Peyer's patch (tissue), 4 donors: ENCODE results near the gene BHLHA9. TPM values are rescaled to one million over a fixed set of nuclear protein-coding genes. Genes with fewer than 3 reads are reported as not detected.
"Not testable (repeated sequence)": the region's sequence is repeated elsewhere in the genome, so short reads cannot be mapped to it uniquely, and the experiment has no call there.

ENCODE experiments used
- DNase-seq, 3 donors: peaks; one replicate each; pipeline ENCODE4 v3.0.0-alpha.2; 2017 to 2019
- H3K27ac ChIP-seq, 4 donors: fragments of 200-600 bp; sonication (generic); one replicate each; pipeline ENCODE4 v1.5.1; 2016 to 2019
- H3K27me3 ChIP-seq, 2 donors: fragments of 200-600 bp; sonication (generic); one replicate each; pipeline ENCODE4 v1.5.1; 2019
- H3K36me3 ChIP-seq, 3 donors: fragments of 200-600 bp; sonication (generic); one replicate each; pipeline ENCODE4 v1.5.1; 2016 to 2019
- H3K4me1 ChIP-seq, 4 donors: fragments of 200-600 bp; sonication (generic); one replicate each; pipeline ENCODE4 v1.5.1; 2016 to 2019
- H3K4me3 ChIP-seq, 4 donors: fragments of 200-600 bp; sonication (generic); 1 replicate in 3 of 4; 2 replicates in 1 of 4; pipeline ENCODE4 v1.5.1; 2016 to 2019; ENCODE audit warnings: mild to moderate bottlenecking in 1 of 4
- H3K9me3 ChIP-seq, 4 donors: fragments of 200-600 bp; sonication (generic); one replicate each; pipeline ENCODE4 v1.5.1; 2016 to 2019; ENCODE audit warnings: mild to moderate bottlenecking in 1 of 4
- POLR2A ChIP-seq, 2 donors: fragments of 450-650 bp; IDR thresholded peaks; one replicate each; pipeline ENCODE4 v1.5.1; 2017; ENCODE audit warnings: antibody characterized with exemption in 2 of 2, mild to moderate bottlenecking in 2 of 2, moderate library complexity in 2 of 2
- total RNA-seq, 4 donors: library from RNA; depleted of rRNA; stranded (reverse); fragments of >200 nt; gene quantifications; one replicate each; pipeline ENCODE4 v1.1.0, GENCODE V29; 2016
- TF ChIP-seq, protein P1 (sequence below), 6 experiments: fragments of 450-650 bp in 4 of 6; fragments of 200-600 bp in 2 of 6; sonication (generic) in 1 of 6; IDR thresholded peaks; one replicate each; pipeline ENCODE4 v1.5.1; 2017 to 2019; ENCODE audit warnings: antibody characterized with exemption in 6 of 6, mild to moderate bottlenecking in 3 of 6, moderate library complexity in 1 of 6

The BHLHA9 gene
- total RNA-seq, 4 donors from 2014 or later, result not detected

DNA sequence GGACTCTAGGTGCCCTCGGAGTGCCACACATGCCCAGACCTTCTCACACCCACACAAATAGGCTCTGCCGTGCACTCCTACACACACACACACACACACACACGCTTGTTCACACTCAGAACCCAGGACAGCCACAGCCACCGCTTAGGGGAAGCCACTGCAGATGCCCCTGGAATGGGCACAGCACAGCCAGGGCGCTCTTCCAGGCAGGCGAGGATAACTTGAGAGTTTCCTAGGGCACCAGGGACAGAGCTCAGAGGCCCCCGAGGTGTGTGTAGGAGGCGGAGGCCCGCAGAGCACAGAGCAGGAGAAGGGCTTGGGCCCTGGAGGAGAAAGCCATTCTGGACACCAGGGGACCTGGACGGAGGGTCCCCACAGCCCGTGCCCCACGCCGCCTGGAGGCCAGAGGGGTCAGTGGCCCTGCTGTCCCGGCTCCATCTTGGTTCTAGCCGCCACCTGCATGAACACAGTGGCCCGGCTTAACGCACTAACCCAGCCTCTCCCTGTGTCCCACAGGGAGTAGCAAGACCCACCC lies 30.2 kb downstream of the BHLHA9 start:
- H3K9me3 ChIP-seq, result no peaks in the 10 kb centered on the region
- H3K27ac ChIP-seq, result no peak overlapping the region
- no peaks in the 10 kb centered on the region for H3K27me3 ChIP-seq
- peaks cover 0 to 5% (median 0%) of the 10 kb centered on the region in 4 donors for H3K4me1 ChIP-seq
- TF ChIP-seq, protein P1, sequence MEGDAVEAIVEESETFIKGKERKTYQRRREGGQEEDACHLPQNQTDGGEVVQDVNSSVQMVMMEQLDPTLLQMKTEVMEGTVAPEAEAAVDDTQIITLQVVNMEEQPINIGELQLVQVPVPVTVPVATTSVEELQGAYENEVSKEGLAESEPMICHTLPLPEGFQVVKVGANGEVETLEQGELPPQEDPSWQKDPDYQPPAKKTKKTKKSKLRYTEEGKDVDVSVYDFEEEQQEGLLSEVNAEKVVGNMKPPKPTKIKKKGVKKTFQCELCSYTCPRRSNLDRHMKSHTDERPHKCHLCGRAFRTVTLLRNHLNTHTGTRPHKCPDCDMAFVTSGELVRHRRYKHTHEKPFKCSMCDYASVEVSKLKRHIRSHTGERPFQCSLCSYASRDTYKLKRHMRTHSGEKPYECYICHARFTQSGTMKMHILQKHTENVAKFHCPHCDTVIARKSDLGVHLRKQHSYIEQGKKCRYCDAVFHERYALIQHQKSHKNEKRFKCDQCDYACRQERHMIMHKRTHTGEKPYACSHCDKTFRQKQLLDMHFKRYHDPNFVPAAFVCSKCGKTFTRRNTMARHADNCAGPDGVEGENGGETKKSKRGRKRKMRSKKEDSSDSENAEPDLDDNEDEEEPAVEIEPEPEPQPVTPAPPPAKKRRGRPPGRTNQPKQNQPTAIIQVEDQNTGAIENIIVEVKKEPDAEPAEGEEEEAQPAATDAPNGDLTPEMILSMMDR (IDR thresholded peaks at IDR 0.05), result no peak
- no peak for TF ChIP-seq POLR2A (IDR thresholded peaks at IDR 0.05)
- no peaks in the 10 kb centered on the region for H3K36me3 ChIP-seq
- no peak overlapping the region for H3K4me3 ChIP-seq
- no peak for DNase-seq

DNA sequence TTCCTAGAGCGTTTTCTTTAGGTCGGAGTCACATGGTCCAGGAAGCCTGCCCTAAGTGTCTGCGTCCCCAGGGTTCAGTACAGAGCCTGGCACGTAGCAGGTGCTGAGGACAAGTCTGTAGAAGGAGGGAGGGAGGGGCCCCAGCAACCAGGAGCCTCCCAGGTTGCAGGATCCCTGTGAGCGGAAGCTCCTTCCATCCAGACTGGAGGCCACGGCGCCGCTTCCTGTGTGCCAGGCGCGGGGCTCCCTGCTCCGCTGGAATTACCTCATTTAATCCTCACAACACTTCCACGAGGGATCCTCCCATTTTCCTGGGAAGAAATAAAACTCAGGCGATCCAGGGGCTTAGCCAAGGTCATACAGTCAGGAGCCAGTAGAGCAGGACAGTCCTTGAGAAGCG lies 31.3 kb downstream of the BHLHA9 start:
- H3K27me3 ChIP-seq, result no peaks in the 10 kb centered on the region
- peaks cover 0 to 5% (median 0%) of the 10 kb centered on the region in 4 donors for H3K4me1 ChIP-seq
- H3K4me3 ChIP-seq, result no peak overlapping the region
- no peaks in the 10 kb centered on the region for H3K9me3 ChIP-seq
- TF ChIP-seq, protein P1 (IDR thresholded peaks at IDR 0.05), result no peak
- TF ChIP-seq POLR2A (IDR thresholded peaks at IDR 0.05), result no peak
- no peak for DNase-seq
- no peak overlapping the region for H3K27ac ChIP-seq
- H3K36me3 ChIP-seq, result no peaks in the 10 kb centered on the region

DNA sequence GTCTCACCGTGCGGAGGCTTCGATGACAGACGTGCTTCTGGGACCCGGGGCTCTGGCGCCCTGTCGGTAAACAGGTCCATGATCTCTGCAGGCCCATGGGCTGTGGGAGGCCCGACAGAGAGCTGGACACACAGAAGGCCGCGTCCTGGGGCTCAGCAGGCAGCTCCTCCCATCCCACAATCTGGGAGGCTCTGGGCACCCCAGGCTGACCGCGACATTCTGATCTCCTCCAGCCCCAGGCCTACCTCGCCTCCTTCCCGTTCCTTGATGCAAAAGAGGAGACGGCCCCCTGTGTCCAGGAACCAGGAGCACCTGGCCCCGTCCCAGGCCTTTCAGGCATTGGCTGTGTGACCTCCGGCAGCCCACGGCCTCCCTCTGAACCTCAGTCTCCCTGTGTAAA lies 32.5 kb downstream of the BHLHA9 start:
- no peaks in the 10 kb centered on the region for H3K36me3 ChIP-seq
- TF ChIP-seq POLR2A (IDR thresholded peaks at IDR 0.05), result no peak
- TF ChIP-seq, protein P1 (IDR thresholded peaks at IDR 0.05), result no peak
- no peaks in the 10 kb centered on the region for H3K27me3 ChIP-seq
- DNase-seq, result no peak
- no peak overlapping the region for H3K27ac ChIP-seq
- H3K9me3 ChIP-seq, result no peaks in the 10 kb centered on the region
- no peak overlapping the region for H3K4me3 ChIP-seq
- peaks cover 0 to 5% (median 0%) of the 10 kb centered on the region in 4 donors for H3K4me1 ChIP-seq

DNA sequence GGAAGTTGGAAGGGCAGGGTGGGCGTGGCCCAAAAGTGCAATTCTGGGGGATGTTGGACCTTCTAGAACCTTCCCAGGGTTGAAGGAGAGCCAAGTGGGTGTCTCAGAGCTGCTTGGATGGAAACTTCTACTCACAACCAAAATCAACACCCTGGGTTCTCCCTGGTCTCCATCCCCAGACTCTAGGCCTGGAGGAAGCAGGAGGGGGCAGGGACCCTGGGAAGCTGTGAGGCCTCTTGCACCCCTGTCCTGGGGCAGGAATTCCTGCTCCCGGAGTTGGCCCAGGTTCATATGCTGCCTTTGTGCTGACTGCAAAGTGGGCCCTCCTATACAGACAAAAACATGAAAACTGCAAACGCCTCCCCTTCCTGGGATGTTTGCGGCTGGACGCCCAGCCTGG lies 34.3 kb downstream of the BHLHA9 start:
- H3K9me3 ChIP-seq, result no peaks in the 10 kb centered on the region
- H3K27ac ChIP-seq, result no peak overlapping the region
- H3K4me1 ChIP-seq, result no peaks in the 10 kb centered on the region
- no peak overlapping the region for H3K4me3 ChIP-seq
- no peak for DNase-seq
- no peaks in the 10 kb centered on the region for H3K27me3 ChIP-seq
- no peaks in the 10 kb centered on the region for H3K36me3 ChIP-seq
- TF ChIP-seq POLR2A (IDR thresholded peaks at IDR 0.05), result no peak

DNA sequence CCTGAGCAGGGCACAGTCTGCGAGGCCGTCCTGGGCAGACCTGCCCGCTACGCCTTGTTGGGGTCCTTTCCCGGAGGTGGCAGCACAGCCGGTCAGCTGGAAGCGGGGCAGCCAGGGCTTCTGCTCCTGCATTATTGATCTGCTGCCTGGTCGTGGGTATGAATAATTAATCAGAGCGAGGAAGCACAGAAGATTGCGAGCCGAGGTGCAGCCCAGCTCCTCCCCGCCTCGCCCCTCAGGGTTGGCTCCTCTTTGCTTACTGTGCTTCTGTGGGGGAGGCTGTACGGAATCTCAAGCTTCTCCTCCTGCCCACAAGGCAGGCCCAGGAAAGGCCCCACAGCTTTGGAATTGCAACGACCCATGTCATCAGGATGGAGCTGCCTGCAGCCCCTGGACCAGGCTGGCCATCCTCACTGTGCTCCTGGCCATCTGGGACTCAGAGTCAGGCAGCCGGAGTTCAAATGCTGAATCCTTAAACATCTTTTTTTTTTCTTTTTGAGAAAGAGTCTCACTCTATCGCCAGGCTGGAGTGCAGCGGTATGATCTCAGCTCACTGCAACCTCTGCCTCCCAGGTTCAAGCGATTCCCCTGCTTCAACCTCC lies 34.8 kb downstream of the BHLHA9 start:
- DNase-seq, result no peak
- Histone ChIP-seq H3K4me1 (no peaks in the 10 kb centered on the region), H3K27me3 (no peaks in the 10 kb centered on the region), H3K36me3 (no peaks in the 10 kb centered on the region), H3K27ac (no peak overlapping the region), H3K4me3 (no peak overlapping the region), H3K9me3 (no peaks in the 10 kb centered on the region)
- TF ChIP-seq POLR2A (IDR thresholded peaks at IDR 0.05), result no peak
- TF ChIP-seq, protein P1 (IDR thresholded peaks at IDR 0.05), result no peak

DNA sequence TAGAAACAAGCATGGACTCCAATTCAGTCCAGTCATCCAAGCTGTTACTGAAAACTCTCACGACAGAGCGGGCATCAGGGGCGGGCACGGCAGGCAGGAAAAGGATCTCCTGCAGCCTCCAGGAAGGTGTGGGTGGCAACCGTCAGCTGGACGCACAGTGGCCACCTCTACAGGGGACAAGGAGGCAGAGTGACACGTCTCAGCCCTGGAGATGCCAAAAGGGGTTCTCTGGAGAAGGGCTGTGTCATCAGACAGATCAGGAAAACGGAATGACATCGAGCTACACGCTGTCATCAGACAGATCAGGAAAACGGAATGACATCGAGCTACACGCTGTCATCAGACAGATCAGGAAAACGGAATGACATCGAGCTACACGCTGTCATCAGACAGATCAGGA lies 37.6 kb downstream of the BHLHA9 start:
- H3K27me3 ChIP-seq, H3K36me3 ChIP-seq, DNase-seq, H3K4me1 ChIP-seq, H3K9me3 ChIP-seq, H3K27ac ChIP-seq, H3K4me3 ChIP-seq: not testable (repeated sequence)
